Endothelial cell of umbilical vein (primary cell): ENCODE measurements around the gene FBXO2.

Experiments
- EZH2 ChIP-seq: IDR thresholded peaks from 2 replicates; pipeline ENCODE4 v1.6.1; 2012; ENCODE audit warnings: borderline replicate concordance, low read depth, mild to moderate bottlenecking, moderate library complexity, low read length, inconsistent platforms; ENCODE audit not compliant: severe bottlenecking
- MYC ChIP-seq: IDR thresholded peaks from one replicate; pipeline ENCODE4 v1.6.1; 2011; ENCODE audit warnings: mild to moderate bottlenecking, low read depth, low read length
- POLR2A ChIP-seq: IDR thresholded peaks from 2 replicates; pipeline ENCODE4 v1.6.1; 2012; ENCODE audit warnings: low read depth, mild to moderate bottlenecking, control low read depth, low read length
- POLR2AphosphoS5 ChIP-seq: IDR thresholded peaks from 2 replicates; pipeline ENCODE4 v1.6.1; 2012; ENCODE audit warnings: low read depth, mild to moderate bottlenecking, control low read depth, low read length, moderate library complexity; ENCODE audit not compliant: insufficient read depth
- TF ChIP-seq, protein P1 (sequence below), 2 donors: IDR thresholded peaks; 1 replicate in 1 of 2; 2 replicates in 1 of 2; pipeline ENCODE4 v1.5.1; 2011; ENCODE audit warnings: low read length in 2 of 2, mild to moderate bottlenecking in 2 of 2, moderate library complexity in 2 of 2, control low read depth in 1 of 2, inconsistent platforms in 1 of 2, low read depth in 1 of 2; ENCODE audit not compliant: insufficient read depth in 1 of 2; ENCODE audit errors: extremely low read depth in 1 of 2

DNA sequence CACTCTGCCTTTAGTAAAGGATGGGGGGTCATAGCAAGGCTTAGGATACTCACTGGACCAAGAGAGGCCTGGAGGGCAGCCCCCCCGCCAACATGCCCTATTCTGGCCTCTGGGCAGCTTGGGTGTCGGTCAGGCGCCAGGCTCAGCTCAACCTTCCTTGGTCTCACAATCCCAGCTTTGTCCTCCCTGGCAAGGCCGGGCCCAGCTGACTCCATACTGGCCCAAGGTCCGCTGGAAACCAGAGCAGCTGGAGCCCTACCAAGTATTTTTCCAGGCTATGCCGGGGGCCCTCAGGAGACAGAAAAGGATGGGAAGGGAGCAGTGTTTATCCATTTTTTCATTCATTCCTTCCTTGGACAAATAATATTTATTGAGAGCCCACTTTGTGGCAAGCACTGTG, 6.2 kb downstream of the FBXO2 start:
- TF ChIP-seq EZH2 (no peak), POLR2AphosphoS5 (no peak), POLR2A (no peak), MYC (no peak)
- TF ChIP-seq, protein P1, sequence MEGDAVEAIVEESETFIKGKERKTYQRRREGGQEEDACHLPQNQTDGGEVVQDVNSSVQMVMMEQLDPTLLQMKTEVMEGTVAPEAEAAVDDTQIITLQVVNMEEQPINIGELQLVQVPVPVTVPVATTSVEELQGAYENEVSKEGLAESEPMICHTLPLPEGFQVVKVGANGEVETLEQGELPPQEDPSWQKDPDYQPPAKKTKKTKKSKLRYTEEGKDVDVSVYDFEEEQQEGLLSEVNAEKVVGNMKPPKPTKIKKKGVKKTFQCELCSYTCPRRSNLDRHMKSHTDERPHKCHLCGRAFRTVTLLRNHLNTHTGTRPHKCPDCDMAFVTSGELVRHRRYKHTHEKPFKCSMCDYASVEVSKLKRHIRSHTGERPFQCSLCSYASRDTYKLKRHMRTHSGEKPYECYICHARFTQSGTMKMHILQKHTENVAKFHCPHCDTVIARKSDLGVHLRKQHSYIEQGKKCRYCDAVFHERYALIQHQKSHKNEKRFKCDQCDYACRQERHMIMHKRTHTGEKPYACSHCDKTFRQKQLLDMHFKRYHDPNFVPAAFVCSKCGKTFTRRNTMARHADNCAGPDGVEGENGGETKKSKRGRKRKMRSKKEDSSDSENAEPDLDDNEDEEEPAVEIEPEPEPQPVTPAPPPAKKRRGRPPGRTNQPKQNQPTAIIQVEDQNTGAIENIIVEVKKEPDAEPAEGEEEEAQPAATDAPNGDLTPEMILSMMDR (IDR thresholded peaks at IDR 0.05; ENCODE audit: extremely low read depth in 1 of 2, insufficient read depth in 1 of 2, low read depth in 1 of 2, low read length in 2 of 2): no peak
